DOHH2 (cell line): ENCODE data around the gene MYO5A.

Source experiments
- EZH2phosphoT487 ChIP-seq: fragments of 200-600 bp; sonication (generic); IDR thresholded peaks from 2 replicates; pipeline ENCODE4 v1.6.1; 2017; ENCODE audit warnings: borderline replicate concordance, mild to moderate bottlenecking, antibody characterized with exemption, low read length, moderate library complexity, mixed read lengths
- TF ChIP-seq, protein P1 (sequence below): fragments of 200-600 bp; sonication (generic); IDR thresholded peaks from one replicate; pipeline ENCODE4 v1.5.1; 2014; ENCODE audit warnings: antibody characterized with exemption, mild to moderate bottlenecking, low read depth, low read length; ENCODE audit not compliant: poor library complexity, severe bottlenecking

GRCh38 chr15:52294881-52295420, 233.7 kb downstream of the MYO5A start:
- TF ChIP-seq, protein P1, sequence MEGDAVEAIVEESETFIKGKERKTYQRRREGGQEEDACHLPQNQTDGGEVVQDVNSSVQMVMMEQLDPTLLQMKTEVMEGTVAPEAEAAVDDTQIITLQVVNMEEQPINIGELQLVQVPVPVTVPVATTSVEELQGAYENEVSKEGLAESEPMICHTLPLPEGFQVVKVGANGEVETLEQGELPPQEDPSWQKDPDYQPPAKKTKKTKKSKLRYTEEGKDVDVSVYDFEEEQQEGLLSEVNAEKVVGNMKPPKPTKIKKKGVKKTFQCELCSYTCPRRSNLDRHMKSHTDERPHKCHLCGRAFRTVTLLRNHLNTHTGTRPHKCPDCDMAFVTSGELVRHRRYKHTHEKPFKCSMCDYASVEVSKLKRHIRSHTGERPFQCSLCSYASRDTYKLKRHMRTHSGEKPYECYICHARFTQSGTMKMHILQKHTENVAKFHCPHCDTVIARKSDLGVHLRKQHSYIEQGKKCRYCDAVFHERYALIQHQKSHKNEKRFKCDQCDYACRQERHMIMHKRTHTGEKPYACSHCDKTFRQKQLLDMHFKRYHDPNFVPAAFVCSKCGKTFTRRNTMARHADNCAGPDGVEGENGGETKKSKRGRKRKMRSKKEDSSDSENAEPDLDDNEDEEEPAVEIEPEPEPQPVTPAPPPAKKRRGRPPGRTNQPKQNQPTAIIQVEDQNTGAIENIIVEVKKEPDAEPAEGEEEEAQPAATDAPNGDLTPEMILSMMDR: no peak
- no peak for TF ChIP-seq EZH2phosphoT487
